Thyroid gland (tissue), 4 donors: ENCODE results near the gene ADRA2B.
"Not testable (repeated sequence)": the region's sequence is repeated elsewhere in the genome, so short reads cannot be mapped to it uniquely, and the experiment has no call there.

Source experiments
- POLR2A ChIP-seq, 2 donors: fragments of 450-650 bp; IDR thresholded peaks; one replicate each; pipeline ENCODE4 v1.6.1; 2017; ENCODE audit warnings: antibody characterized with exemption in 2 of 2, mild to moderate bottlenecking in 2 of 2, moderate library complexity in 1 of 2
- TF ChIP-seq, protein P1 (sequence below), 6 experiments: fragments of 200-600 bp in 3 of 6; fragments of 450-650 bp in 3 of 6; sonication (generic) in 3 of 6; IDR thresholded peaks; one replicate each; pipeline ENCODE4 v1.5.1; 2016 to 2019; ENCODE audit warnings: antibody characterized with exemption in 6 of 6, mild to moderate bottlenecking in 2 of 6, inconsistent platforms in 1 of 6, moderate library complexity in 1 of 6

DNA sequence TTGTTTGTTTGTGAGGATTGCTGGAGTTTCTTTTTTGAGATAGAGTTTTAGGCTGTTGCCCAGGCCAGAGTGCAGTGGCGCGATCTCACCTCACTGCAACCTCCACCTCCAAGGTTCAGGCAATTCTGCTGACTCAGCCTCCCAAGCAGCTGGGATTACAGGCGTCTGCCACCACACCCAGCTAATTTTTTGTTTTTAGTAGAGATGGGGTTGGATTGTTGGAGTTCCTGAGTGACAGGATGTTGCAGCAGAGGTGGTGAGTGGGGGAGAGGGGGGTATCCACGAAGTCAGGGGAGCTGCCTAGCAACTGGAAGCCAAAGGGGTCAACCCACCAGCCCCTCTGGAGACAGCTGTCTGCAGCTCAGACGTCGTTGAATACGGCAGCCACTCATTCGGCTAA lies 46.5 kb downstream of the ADRA2B start:
- not testable (repeated sequence) for TF ChIP-seq POLR2A (IDR thresholded peaks at IDR 0.05)
- TF ChIP-seq, protein P1, sequence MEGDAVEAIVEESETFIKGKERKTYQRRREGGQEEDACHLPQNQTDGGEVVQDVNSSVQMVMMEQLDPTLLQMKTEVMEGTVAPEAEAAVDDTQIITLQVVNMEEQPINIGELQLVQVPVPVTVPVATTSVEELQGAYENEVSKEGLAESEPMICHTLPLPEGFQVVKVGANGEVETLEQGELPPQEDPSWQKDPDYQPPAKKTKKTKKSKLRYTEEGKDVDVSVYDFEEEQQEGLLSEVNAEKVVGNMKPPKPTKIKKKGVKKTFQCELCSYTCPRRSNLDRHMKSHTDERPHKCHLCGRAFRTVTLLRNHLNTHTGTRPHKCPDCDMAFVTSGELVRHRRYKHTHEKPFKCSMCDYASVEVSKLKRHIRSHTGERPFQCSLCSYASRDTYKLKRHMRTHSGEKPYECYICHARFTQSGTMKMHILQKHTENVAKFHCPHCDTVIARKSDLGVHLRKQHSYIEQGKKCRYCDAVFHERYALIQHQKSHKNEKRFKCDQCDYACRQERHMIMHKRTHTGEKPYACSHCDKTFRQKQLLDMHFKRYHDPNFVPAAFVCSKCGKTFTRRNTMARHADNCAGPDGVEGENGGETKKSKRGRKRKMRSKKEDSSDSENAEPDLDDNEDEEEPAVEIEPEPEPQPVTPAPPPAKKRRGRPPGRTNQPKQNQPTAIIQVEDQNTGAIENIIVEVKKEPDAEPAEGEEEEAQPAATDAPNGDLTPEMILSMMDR (IDR thresholded peaks at IDR 0.05), result not testable (repeated sequence)
